ENCODE results near the gene MYO1H. TPM values are rescaled to one million over a fixed set of nuclear protein-coding genes. Genes with fewer than 3 reads are reported as not detected.
"Not testable (repeated sequence)": the region's sequence is repeated elsewhere in the genome, so short reads cannot be mapped to it uniquely, and the experiment has no call there.

Gene MYO1H
- total RNA-seq, 4 donors from 2014 or later, result 0.13 to 0.88 (median 0.67) TPM; not detected in 1

- Histone ChIP-seq H3K4me3 (replicated peaks in 1 of 3) (no peak overlapping the region), H3K9me3 (no peaks in the 10 kb centered on the region), H3K27ac (no peak overlapping the region), H3K27me3 (no peaks in the 10 kb centered on the region), H3K36me3 (no peaks in the 10 kb centered on the region), H3K4me1 (no peaks in the 10 kb centered on the region)
- no peak for TF ChIP-seq POLR2A (IDR thresholded peaks at IDR 0.05)
- no peak for TF ChIP-seq CTCF (IDR thresholded peaks at IDR 0.05)
- intact Hi-C loops (cut with DNase I), result no loop called here
- DNase-seq, result no peak
- 85 to 89% methylated on average over 5 of the region's 5 CpGs for WGBS, 2 donors
Observed at GRCh38 chr12:109394891-109395290, 47.2 kb downstream of the MYO1H start.

- H3K4me3 ChIP-seq (replicated peaks in 1 of 3); H3K9me3 ChIP-seq; H3K4me1 ChIP-seq; intact Hi-C loops (cut with DNase I); DNase-seq; H3K27ac ChIP-seq; H3K36me3 ChIP-seq; H3K27me3 ChIP-seq: not testable (repeated sequence)
- 98 to 100% methylated on average over 2 of the region's 2 CpGs for whole genome bisulfite sequencing, 2 donors
Observed at GRCh38 chr12:109404841-109405240, 57.1 kb downstream of the MYO1H start.

- 96 to 98% methylated on average over 4 of the region's 4 CpGs for WGBS, 2 donors
- H3K27ac ChIP-seq; H3K9me3 ChIP-seq; H3K36me3 ChIP-seq; H3K27me3 ChIP-seq; intact Hi-C loops (cut with DNase I); DNase-seq; H3K4me3 ChIP-seq (replicated peaks in 1 of 3); H3K4me1 ChIP-seq: not testable (repeated sequence)
Observed at GRCh38 chr12:109406147-109406546, 58.4 kb downstream of the MYO1H start.

- Histone ChIP-seq H3K4me3 (replicated peaks in 1 of 3) (no peak overlapping the region), H3K27ac (no peak overlapping the region), H3K4me1 (no peaks in the 10 kb centered on the region), H3K27me3 (no peaks in the 10 kb centered on the region), H3K36me3 (no peaks in the 10 kb centered on the region), H3K9me3 (no peaks in the 10 kb centered on the region)
- 79 to 81% methylated on average over 4 of the region's 4 CpGs for WGBS, 2 donors
- DNase-seq, result no peak
- intact Hi-C loops (cut with DNase I), result no loop called here
- TF ChIP-seq CTCF (IDR thresholded peaks at IDR 0.05), result no peak
- no peak for TF ChIP-seq POLR2A (IDR thresholded peaks at IDR 0.05)
Observed at GRCh38 chr12:109418848-109419480, 71.3 kb downstream of the MYO1H start.

GRCh38 chr12:109421355-109422087 is 73.8 kb downstream of the MYO1H start:
- no peaks in the 10 kb centered on the region for H3K36me3 ChIP-seq
- intact Hi-C loops (cut with DNase I), result loop anchor here (5.0 to 10.0 kb wide), 2 partner anchors 173 to 351 kb away; no protein-coding TSS in a partner anchor
- no peak overlapping the region for H3K27ac ChIP-seq
- no peaks in the 10 kb centered on the region for H3K27me3 ChIP-seq
- H3K4me3 ChIP-seq (replicated peaks in 1 of 3), result no peak overlapping the region
- DNase-seq, result no peak
- WGBS, 2 donors, result 56 to 60% methylated on average over 8 of the region's 8 CpGs
- H3K4me1 ChIP-seq, result no peaks in the 10 kb centered on the region
- H3K9me3 ChIP-seq, result no peaks in the 10 kb centered on the region
- TF ChIP-seq POLR2A (IDR thresholded peaks at IDR 0.05), result no peak
- TF ChIP-seq CTCF (IDR thresholded peaks at IDR 0.05), result no peak

- intact Hi-C loops (cut with DNase I), result loop anchor here (5.0 to 10.0 kb wide), 2 partner anchors 173 to 350 kb away; no protein-coding TSS in a partner anchor
- no peak for DNase-seq
- H3K27me3 ChIP-seq, result no peaks in the 10 kb centered on the region
- H3K4me1 ChIP-seq, result no peaks in the 10 kb centered on the region
- whole genome bisulfite sequencing, 2 donors, result 30 to 46% methylated on average over 9 to 10 of the region's 10 CpGs
- no peak overlapping the region for H3K27ac ChIP-seq
- TF ChIP-seq POLR2A (IDR thresholded peaks at IDR 0.05) (no peak), CTCF (IDR thresholded peaks at IDR 0.05) (no peak)
- H3K36me3 ChIP-seq, result no peaks in the 10 kb centered on the region
- no peak overlapping the region for H3K4me3 ChIP-seq (replicated peaks in 1 of 3)
- H3K9me3 ChIP-seq, result no peaks in the 10 kb centered on the region
Observed at GRCh38 chr12:109422251-109422650, 74.6 kb downstream of the MYO1H start.
